Left cardiac atrium (tissue), 4 donors: ENCODE results near the gene DOCK2. TPM values are rescaled to one million over a fixed set of nuclear protein-coding genes. Genes with fewer than 3 reads are reported as not detected.
"Not testable (repeated sequence)": the region's sequence is repeated elsewhere in the genome, so short reads cannot be mapped to it uniquely, and the experiment has no call there.

Experiments used
- ATAC-seq, 2 donors: fragments of 200-7000 bp; cut with Tn5 transposase; one replicate each; pipeline ENCODE4 v1.9.1; 2020; ENCODE audit warnings: mild to moderate bottlenecking in 2 of 2, moderate library complexity in 2 of 2
- DNase-seq: peaks from one replicate; pipeline ENCODE4 v3.0.0-alpha.2; 2020
- intact Hi-C, 2 donors: fragments of 100-400 bp; cut with DNase I; formaldehyde crosslinking; loops; one replicate each; pipeline versions ENCODE4 v1.14.1 to v1.15.1; 2022 to 2023
- total RNA-seq, 2 donors: library from RNA; stranded (reverse); fragmentation: NEBNext Ultra II Directional; extraction: Animal tissue kit (Norgen Biotek cat#: 25700); gene quantifications; one replicate each; pipeline ENCODE4 v1.2.1, GENCODE V29; 2021
- donor health status: DM: no; HTN: yes; CAD: no.
- donor health status: DM: no; HTN: yes; CAD: no; lungs with severe emphysema.
- donor health status: DM: yes; HTN: yes; CAD: no.
- donor health status: Dilated cardiomyopathy.

Gene DOCK2
- total RNA-seq, 2 donors from 2014 or later = 12.1 to 17.2 TPM

- ATAC-seq, DNase-seq, intact Hi-C loops: not testable (repeated sequence)
Observed at GRCh38 chr5:169766943-169767342, 129.9 kb downstream of the DOCK2 start.

GRCh38 chr5:169767938-169768337 lies 130.9 kb downstream of the DOCK2 start:
- ATAC-seq = peak; percentile 53 to 62
- intact Hi-C loops = no loop called here
- peak; percentile 32 for DNase-seq

GRCh38 chr5:169768416-169768815 lies 131.3 kb downstream of the DOCK2 start:
- DNase-seq (no peak), ATAC-seq (no peak)
- intact Hi-C loops = no loop called here

- no peak for DNase-seq
- intact Hi-C loops = no loop called here
- no peak for ATAC-seq
Observed at GRCh38 chr5:169770109-169770508, 133.0 kb downstream of the DOCK2 start.

- intact Hi-C loops = no loop called here
- ATAC-seq = no peak
- no peak for DNase-seq
Observed at GRCh38 chr5:169772256-169772655, 135.2 kb downstream of the DOCK2 start.

GRCh38 chr5:169772688-169773087 lies 135.6 kb downstream of the DOCK2 start:
- ATAC-seq (no peak), DNase-seq (no peak)
- intact Hi-C loops = no loop called here

- ATAC-seq = no peak
- DNase-seq = no peak
- intact Hi-C loops = no loop called here
Observed at GRCh38 chr5:169777159-169777558, 140.1 kb downstream of the DOCK2 start.

- DNase-seq (no peak), ATAC-seq (no peak)
- intact Hi-C loops = no loop called here
Observed at GRCh38 chr5:169778622-169779596, 141.8 kb downstream of the DOCK2 start.

- DNase-seq (no peak), ATAC-seq (no peak)
- intact Hi-C loops = no loop called here
Observed at GRCh38 chr5:169781420-169782345, 144.6 kb downstream of the DOCK2 start.

GRCh38 chr5:169785771-169786618 lies 148.9 kb downstream of the DOCK2 start:
- ATAC-seq (peak in 1 of 2 donors; percentile 43), DNase-seq (no peak)
- intact Hi-C loops = no loop called here

- intact Hi-C loops = no loop called here
- ATAC-seq (no peak), DNase-seq (no peak)
Observed at GRCh38 chr5:169788168-169788567, 151.1 kb downstream of the DOCK2 start.

- intact Hi-C loops = no loop called here
Observed at GRCh38 chr5:169789417-169789940, 152.4 kb downstream of the DOCK2 start.

GRCh38 chr5:169791251-169791650 lies 154.2 kb downstream of the DOCK2 start:
- intact Hi-C loops = no loop called here
- ATAC-seq (no peak), DNase-seq (no peak)

More at GRCh38 chr5:169789417-169789940, 152.4 kb downstream of the DOCK2 start:
- no peak for DNase-seq
- no peak for ATAC-seq

- ATAC-seq (no peak), DNase-seq (no peak)
- intact Hi-C loops = no loop called here
Observed at GRCh38 chr5:169795338-169795737, 158.3 kb downstream of the DOCK2 start.

- ATAC-seq = no peak
- DNase-seq = no peak
- intact Hi-C loops = no loop called here
Observed at GRCh38 chr5:169796731-169797130, 159.7 kb downstream of the DOCK2 start.

- ATAC-seq (no peak), DNase-seq (no peak)
- intact Hi-C loops = no loop called here
Observed at GRCh38 chr5:169797577-169797976, 160.5 kb downstream of the DOCK2 start.

- no peak for DNase-seq
- no peak for ATAC-seq
- intact Hi-C loops = no loop called here
Observed at GRCh38 chr5:169798438-169798837, 161.4 kb downstream of the DOCK2 start.

GRCh38 chr5:169798906-169799660 lies 162.0 kb downstream of the DOCK2 start:
- intact Hi-C loops = no loop called here
- no peak for ATAC-seq
- no peak for DNase-seq
